H1 (cell line): ENCODE results near the gene SLC1A6. TPM values are rescaled to one million over a fixed set of nuclear protein-coding genes. Genes with fewer than 3 reads are reported as not detected.
A peak's percentile ranks its signal among the peaks of the same experiment; 100 is the strongest.

Source experiments
- CTCF ChIA-PET: fragments of 300-600 bp; sonication (Branson Sonifier 250); formaldehyde crosslinking; loops from one replicate; lab custom pipeline; 2021; ENCODE audit not compliant: partially characterized antibody; lab: Charles Lee
- POLR2A ChIA-PET: fragments of 300-600 bp; sonication (Branson Sonifier 250); formaldehyde crosslinking; loops from one replicate; lab custom pipeline; 2021; ENCODE audit warnings: inconsistent platforms; ENCODE audit not compliant: partially characterized antibody; lab: Charles Lee
- DNase-seq, 2 experiments: peaks; one replicate each; pipeline versions ENCODE4 v3.0.0 to v3.0.0-alpha.2; 2010 to 2022; ENCODE audit warnings: low spot score in 2 of 2, low read depth in 1 of 2, mixed read lengths in 1 of 2
- FAIRE-seq: peaks from 2 replicates; lab custom pipeline; 2011; peaks lifted over from hg19 to GRCh38; lab: Jason Lieb, UNC
- H2AFZ ChIP-seq: 2 replicates; pipeline ENCODE4 v1.8.1; 2012; ENCODE audit warnings: low read length, inconsistent platforms
- H2AK5ac ChIP-seq: 2 replicates; pipeline ENCODE4 v1.6.1; 2013; ENCODE audit warnings: low read depth, low read length
- H2BK120ac ChIP-seq: replicated peaks from 2 replicates; pipeline ENCODE3; 2013; ENCODE audit warnings: low read depth, low read length, inconsistent platforms
- H2BK12ac ChIP-seq: 2 replicates; pipeline ENCODE4 v1.6.1; 2013; ENCODE audit warnings: low read depth, low read length
- H2BK15ac ChIP-seq: 2 replicates; pipeline ENCODE4 v1.6.1; 2013; ENCODE audit warnings: low read length
- H2BK20ac ChIP-seq: 2 replicates; pipeline ENCODE4 v1.6.1; 2013; ENCODE audit warnings: low read length
- H2BK5ac ChIP-seq: 2 replicates; pipeline ENCODE4 v1.6.1; 2013; ENCODE audit warnings: low read depth, low read length
- H3K14ac ChIP-seq: 2 replicates; pipeline ENCODE4 v1.6.1; 2013; ENCODE audit warnings: inconsistent platforms; ENCODE audit not compliant: insufficient read length
- H3K18ac ChIP-seq: 2 replicates; pipeline ENCODE4 v1.6.1; 2013; ENCODE audit warnings: low read length; ENCODE audit errors: extremely low read depth
- H3K23ac ChIP-seq: 2 replicates; pipeline ENCODE4 v1.6.1; 2013; ENCODE audit warnings: inconsistent platforms; ENCODE audit not compliant: insufficient read length
- H3K23me2 ChIP-seq: 2 replicates; pipeline ENCODE4 v1.6.1; 2013; ENCODE audit warnings: low read depth, low read length
- H3K27ac ChIP-seq: 2 replicates; pipeline ENCODE4 v1.6.1; 2011; ENCODE audit warnings: low read depth, low read length, inconsistent platforms
- H3K27me3 ChIP-seq, 4 experiments: replicated peaks in 1 of 4; 1 replicate in 1 of 4; 2 replicates in 3 of 4; pipeline versions ENCODE4 v1.6.1 to v1.8.1; 2011 to 2013; ENCODE audit warnings: low read length in 3 of 4, mild to moderate bottlenecking in 3 of 4, inconsistent platforms in 2 of 4, mixed read lengths in 2 of 4, moderate library complexity in 1 of 4; ENCODE audit not compliant: control insufficient read depth in 3 of 4, insufficient read depth in 3 of 4; ENCODE audit errors: extremely low read depth in 1 of 4
- H3K36me3 ChIP-seq, 4 experiments: 2 replicates each; pipeline versions ENCODE4 v1.6.1 to v1.8.1; 2011 to 2013; ENCODE audit warnings: mild to moderate bottlenecking in 4 of 4, low read length in 3 of 4, moderate library complexity in 2 of 4, control low read depth in 1 of 4, inconsistent platforms in 1 of 4; ENCODE audit not compliant: insufficient read depth in 4 of 4, control insufficient read depth in 2 of 4
- H3K4ac ChIP-seq: replicated peaks from 2 replicates; pipeline ENCODE3; 2013; ENCODE audit warnings: low read length, low read depth, mixed read lengths, inconsistent platforms; ENCODE audit not compliant: insufficient read length
- H3K4me1 ChIP-seq, 4 experiments: replicated peaks in 1 of 4; 1 replicate in 1 of 4; 2 replicates in 3 of 4; pipeline versions ENCODE4 v1.6.1 to v1.8.1; 2011 to 2013; ENCODE audit warnings: low read length in 3 of 4, inconsistent platforms in 2 of 4, mixed read lengths in 1 of 4; ENCODE audit not compliant: insufficient read depth in 4 of 4, control insufficient read depth in 3 of 4
- H3K4me2 ChIP-seq, 2 experiments: 2 replicates each; pipeline versions ENCODE4 v1.6.1 to v1.8.1; 2011 to 2013; ENCODE audit warnings: low read depth in 2 of 2, low read length in 2 of 2, control low read depth in 1 of 2, inconsistent platforms in 1 of 2, mild to moderate bottlenecking in 1 of 2; ENCODE audit not compliant: insufficient read depth in 1 of 2
- H3K4me3 ChIP-seq, 4 experiments: fragments of 200-600, 300-600 bp in 1 of 4; sonication (generic), shearing (Covaris generic), sonication (Bioruptor Twin) in 1 of 4; 2 replicates each; pipeline versions ENCODE4 v1.5.1 to v1.8.1; 2011 to 2016; ENCODE audit warnings: low read length in 4 of 4, low read depth in 3 of 4, control low read depth in 2 of 4, inconsistent platforms in 2 of 4, mild to moderate bottlenecking in 2 of 4, mixed read lengths in 1 of 4, moderate library complexity in 1 of 4; ENCODE audit not compliant: insufficient read depth in 2 of 4; ENCODE audit errors: extremely low read depth in 1 of 4
- H3K56ac ChIP-seq: replicated peaks from 2 replicates; pipeline ENCODE3; 2013; ENCODE audit warnings: low read depth, mild to moderate bottlenecking, mixed read lengths, low read length, inconsistent platforms; ENCODE audit not compliant: insufficient read length
- H3K79me1 ChIP-seq: 2 replicates; pipeline ENCODE4 v1.6.1; 2013; ENCODE audit warnings: low read depth, low read length, control low read depth
- H3K79me2 ChIP-seq, 2 experiments: 2 replicates each; pipeline versions ENCODE4 v1.6.1 to v1.8.1; 2012 to 2013; ENCODE audit warnings: low read length in 2 of 2, mild to moderate bottlenecking in 2 of 2, inconsistent platforms in 1 of 2; ENCODE audit not compliant: insufficient read depth in 2 of 2, control insufficient read depth in 1 of 2
- H3K9ac ChIP-seq, 4 experiments: replicated peaks in 1 of 4; 1 replicate in 1 of 4; 2 replicates in 3 of 4; pipeline versions ENCODE4 v1.6.1 to v1.8.1; 2011 to 2013; ENCODE audit warnings: low read depth in 3 of 4, low read length in 3 of 4, control low read depth in 2 of 4, mild to moderate bottlenecking in 2 of 4, moderate library complexity in 2 of 4, inconsistent platforms in 1 of 4; ENCODE audit errors: extremely low read depth in 1 of 4
- H3K9me3 ChIP-seq, 2 experiments: 2 replicates each; pipeline versions ENCODE4 v1.6.1 to v1.8.1; 2012 to 2013; ENCODE audit warnings: mild to moderate bottlenecking in 2 of 2, moderate library complexity in 2 of 2, control low read depth in 1 of 2, inconsistent platforms in 1 of 2, low read depth in 1 of 2, low read length in 1 of 2, mixed read lengths in 1 of 2; ENCODE audit not compliant: insufficient read depth in 2 of 2
- H4K20me1 ChIP-seq, 2 experiments: replicated peaks in 1 of 2; 2 replicates each; pipeline versions ENCODE3 to v1.8.1; 2011 to 2013; ENCODE audit warnings: inconsistent platforms in 2 of 2, low read length in 2 of 2, mild to moderate bottlenecking in 1 of 2; ENCODE audit not compliant: insufficient read depth in 2 of 2, control insufficient read depth in 1 of 2
- H4K5ac ChIP-seq: 2 replicates; pipeline ENCODE4 v1.6.1; 2013; ENCODE audit warnings: low read length, low read depth, mixed read lengths, inconsistent platforms; ENCODE audit not compliant: insufficient read length
- H4K8ac ChIP-seq: 2 replicates; pipeline ENCODE4 v1.8.0; 2013; ENCODE audit warnings: mild to moderate bottlenecking, moderate library complexity, low read length, inconsistent platforms; ENCODE audit not compliant: insufficient read depth; ENCODE audit errors: extremely low read depth
- H4K91ac ChIP-seq: replicated peaks from 2 replicates; pipeline ENCODE3; 2013; ENCODE audit warnings: low read length, mixed read lengths, inconsistent platforms; ENCODE audit not compliant: insufficient read length
- RAD21 ChIP-seq, 2 experiments: IDR thresholded peaks in 1 of 2; conservative IDR thresholded peaks in 1 of 2; 2 replicates each; pipeline ENCODE4 v1.6.1; 2011; ENCODE audit warnings: low read depth in 2 of 2, low read length in 2 of 2, improper control_type of control experiment in 1 of 2, inconsistent platforms in 1 of 2, mild to moderate bottlenecking in 1 of 2, moderate library complexity in 1 of 2
- SUZ12 ChIP-seq: fragments of 200-600 bp; sonication (generic); IDR thresholded peaks from 2 replicates; pipeline ENCODE4 v1.6.1; 2012; ENCODE audit warnings: mild to moderate bottlenecking, inconsistent platforms, low read length, moderate library complexity, mixed read lengths
- WGBS, 2 experiments: shearing (Covaris generic) in 1 of 2; methylation state at CpG; one replicate each; pipeline versions ENCODE4 v1.1.6 to v1.1.7; 2013 to 2015; ENCODE audit warnings: low lambda C conversion rate in 2 of 2, mixed read lengths in 2 of 2, inconsistent platforms in 1 of 2, low coverage in 1 of 2, missing lambda C conversion rate in 1 of 2; ENCODE audit not compliant: insufficient replicate concordance in 2 of 2, insufficient coverage in 1 of 2, insufficient read length in 1 of 2; ENCODE audit errors: extremely low coverage in 1 of 2, missing lambda C conversion rate in 1 of 2; 5-methylcytosine and 5-hydroxymethylcytosine counted together
- polyA plus RNA-seq, 7 experiments: library from polyadenylated mRNA; depleted of rRNA in 3 of 7; stranded (reverse) in 5 of 7; unstranded in 2 of 7; fragments of >200 nt in 5 of 7; fragments of 200-250 nt in 2 of 7; gene quantifications; 1 replicate in 5 of 7; 2 replicates in 1 of 7; 4 replicates in 1 of 7; pipeline versions ENCODE4 v1.2.1 to v1.2.3, GENCODE V29; 2011 to 2013; ENCODE audit warnings: missing spikeins in 2 of 7, mixed read lengths in 2 of 7
- total RNA-seq: library from RNA; stranded (reverse); fragmentation: NEBNext Ultra II Directional; extraction: Animal tissue kit (Norgen Biotek cat#: 25700); gene quantifications from 2 replicates; pipeline ENCODE4 v1.2.1, GENCODE V29; 2021
- TF ChIP-seq, protein P1 (sequence below), 3 experiments: IDR thresholded peaks; 1 replicate in 2 of 3; 2 replicates in 1 of 3; pipeline versions ENCODE4 v1.5.1 to v1.6.1; 2011; ENCODE audit warnings: low read length in 3 of 3, mild to moderate bottlenecking in 3 of 3, inconsistent platforms in 2 of 3, low read depth in 1 of 3, moderate library complexity in 1 of 3; ENCODE audit not compliant: insufficient read depth in 1 of 3; ENCODE audit errors: control extremely low read depth in 1 of 3

SLC1A6 gene
- total and polyA plus RNA-seq, 2 of the 8 experiments (the other 6 are each of a cell fraction or from before 2014, with no cell fraction given): 14.0 to 26.6 TPM

DNA sequence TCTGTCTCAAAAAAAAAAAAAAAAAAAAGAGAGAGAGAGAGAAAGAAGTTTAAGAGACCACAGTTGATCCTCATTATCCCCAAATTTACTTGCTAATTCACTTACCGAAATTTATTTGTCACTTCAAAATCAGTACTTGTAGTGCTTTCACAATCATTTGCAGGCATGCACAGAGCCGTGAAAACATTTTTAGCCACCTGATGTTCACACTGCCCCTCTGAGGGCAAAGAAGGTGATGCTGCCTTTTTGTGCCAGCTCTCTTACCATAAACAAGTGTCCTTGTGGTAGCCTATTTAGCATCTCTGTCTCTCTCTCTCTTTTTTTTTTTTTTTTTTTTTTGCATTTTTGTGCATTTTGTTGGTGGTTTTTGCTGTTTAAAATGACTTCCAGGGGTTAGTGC, 45.6 kb upstream of the SLC1A6 start:
- Histone ChIP-seq H3K18ac (no peak overlapping the region), H4K5ac (no peak overlapping the region), H3K4me1 (no peaks in the 10 kb centered on the region), H3K23ac (no peak overlapping the region), H3K14ac (no peak overlapping the region), H2AK5ac (no peak overlapping the region), H2BK12ac (no peak overlapping the region), H2BK120ac (no peak overlapping the region), H3K4me2 (no peak overlapping the region), H4K20me1 (no peaks in the 10 kb centered on the region), H2AFZ (no peak overlapping the region), H3K27me3 (no peaks in the 10 kb centered on the region; a peak in 1 of 7 replicates), H2BK15ac (no peak overlapping the region), H3K36me3 (no peaks in the 10 kb centered on the region), H3K4me3 (no peak overlapping the region), H2BK20ac (no peak overlapping the region), H3K9me3 (peaks cover 0 to 19% of the 10 kb centered on the region in 2 experiments; a peak in 3 of 4 replicates), H3K56ac (no peak overlapping the region), H3K79me1 (no peaks in the 10 kb centered on the region), H3K27ac (no peak overlapping the region), H3K4ac (no peak overlapping the region), H4K91ac (no peak overlapping the region), H3K79me2 (no peaks in the 10 kb centered on the region), H2BK5ac (no peak overlapping the region), H4K8ac (no peak overlapping the region), H3K9ac (no peak overlapping the region), H3K23me2 (no peaks in the 10 kb centered on the region)
- 81% methylated on average over 2 of the region's 2 CpGs; no CpG with 5 or more reads in 1 of the 2 experiments for WGBS, 2 experiments
- POLR2A ChIA-PET: interaction anchor here (1.8 kb wide), 1 partner anchor 14 kb away, joined by 4 read pairs; no protein-coding TSS in a partner anchor
- FAIRE-seq (peak; percentile 81), DNase-seq (no peak)
- TF ChIP-seq SUZ12 (no peak), RAD21 (IDR thresholded peaks at IDR 0.05 in 1 of 2, conservative IDR thresholded peaks at IDR 0.05 in 1 of 2; ENCODE audit: low read depth in 2 of 2, low read length in 2 of 2) (peak; percentile 17 to 41; a peak in 3 of 4 replicates)
- TF ChIP-seq, protein P1, sequence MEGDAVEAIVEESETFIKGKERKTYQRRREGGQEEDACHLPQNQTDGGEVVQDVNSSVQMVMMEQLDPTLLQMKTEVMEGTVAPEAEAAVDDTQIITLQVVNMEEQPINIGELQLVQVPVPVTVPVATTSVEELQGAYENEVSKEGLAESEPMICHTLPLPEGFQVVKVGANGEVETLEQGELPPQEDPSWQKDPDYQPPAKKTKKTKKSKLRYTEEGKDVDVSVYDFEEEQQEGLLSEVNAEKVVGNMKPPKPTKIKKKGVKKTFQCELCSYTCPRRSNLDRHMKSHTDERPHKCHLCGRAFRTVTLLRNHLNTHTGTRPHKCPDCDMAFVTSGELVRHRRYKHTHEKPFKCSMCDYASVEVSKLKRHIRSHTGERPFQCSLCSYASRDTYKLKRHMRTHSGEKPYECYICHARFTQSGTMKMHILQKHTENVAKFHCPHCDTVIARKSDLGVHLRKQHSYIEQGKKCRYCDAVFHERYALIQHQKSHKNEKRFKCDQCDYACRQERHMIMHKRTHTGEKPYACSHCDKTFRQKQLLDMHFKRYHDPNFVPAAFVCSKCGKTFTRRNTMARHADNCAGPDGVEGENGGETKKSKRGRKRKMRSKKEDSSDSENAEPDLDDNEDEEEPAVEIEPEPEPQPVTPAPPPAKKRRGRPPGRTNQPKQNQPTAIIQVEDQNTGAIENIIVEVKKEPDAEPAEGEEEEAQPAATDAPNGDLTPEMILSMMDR (IDR thresholded peaks at IDR 0.05; ENCODE audit: control extremely low read depth in 1 of 3, insufficient read depth in 1 of 3, low read depth in 1 of 3, low read length in 3 of 3): peak; percentile 18 to 64 (median 18); a peak in 3 of 4 replicates
- CTCF ChIA-PET: interaction anchor here (0.6 to 1.5 kb wide), 5 partner anchors 8 to 1087 kb away, joined by 3 to 4 read pairs (median 3); partner anchors contain the start of gene RAB8A
